ENCODE results near the gene SP3.

DNA sequence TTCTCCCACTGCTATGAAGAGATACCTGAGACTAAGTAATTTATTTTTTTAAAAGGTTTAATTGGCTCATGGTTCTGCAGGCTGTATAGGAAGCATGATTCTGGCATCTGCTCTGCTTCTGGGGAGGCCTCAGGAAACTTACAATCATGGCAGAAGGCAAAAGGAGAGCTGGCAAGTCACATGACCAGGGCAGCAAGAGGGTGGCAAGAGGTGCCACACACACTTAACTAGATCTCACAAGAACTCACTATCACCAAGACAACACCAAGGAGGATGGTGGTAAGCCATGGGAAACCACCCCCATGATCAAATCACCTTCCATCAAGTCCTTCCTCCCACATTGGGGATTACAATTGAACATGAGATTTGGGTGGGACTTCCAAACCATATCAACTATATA, 38.3 kb downstream of the SP3 start:
- TF ChIP-seq POLR2A (IDR thresholded peaks at IDR 0.05) = no peak
- TF ChIP-seq, protein P1, sequence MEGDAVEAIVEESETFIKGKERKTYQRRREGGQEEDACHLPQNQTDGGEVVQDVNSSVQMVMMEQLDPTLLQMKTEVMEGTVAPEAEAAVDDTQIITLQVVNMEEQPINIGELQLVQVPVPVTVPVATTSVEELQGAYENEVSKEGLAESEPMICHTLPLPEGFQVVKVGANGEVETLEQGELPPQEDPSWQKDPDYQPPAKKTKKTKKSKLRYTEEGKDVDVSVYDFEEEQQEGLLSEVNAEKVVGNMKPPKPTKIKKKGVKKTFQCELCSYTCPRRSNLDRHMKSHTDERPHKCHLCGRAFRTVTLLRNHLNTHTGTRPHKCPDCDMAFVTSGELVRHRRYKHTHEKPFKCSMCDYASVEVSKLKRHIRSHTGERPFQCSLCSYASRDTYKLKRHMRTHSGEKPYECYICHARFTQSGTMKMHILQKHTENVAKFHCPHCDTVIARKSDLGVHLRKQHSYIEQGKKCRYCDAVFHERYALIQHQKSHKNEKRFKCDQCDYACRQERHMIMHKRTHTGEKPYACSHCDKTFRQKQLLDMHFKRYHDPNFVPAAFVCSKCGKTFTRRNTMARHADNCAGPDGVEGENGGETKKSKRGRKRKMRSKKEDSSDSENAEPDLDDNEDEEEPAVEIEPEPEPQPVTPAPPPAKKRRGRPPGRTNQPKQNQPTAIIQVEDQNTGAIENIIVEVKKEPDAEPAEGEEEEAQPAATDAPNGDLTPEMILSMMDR (IDR thresholded peaks at IDR 0.05 in 8 of 11, conservative IDR thresholded peaks at IDR 0.05 in 3 of 11) = no peak
- no peak for TF ChIP-seq POLR2AphosphoS5 (IDR thresholded peaks at IDR 0.05)
